NCI-H524 (cell line): ENCODE results near the gene PRKG2.

Source experiments
- DNase-seq, 2 experiments: peaks; one replicate each; lab custom pipeline; 2025; lab: John Stamatoyannopoulos, UW

The PRKG2 gene

DNA sequence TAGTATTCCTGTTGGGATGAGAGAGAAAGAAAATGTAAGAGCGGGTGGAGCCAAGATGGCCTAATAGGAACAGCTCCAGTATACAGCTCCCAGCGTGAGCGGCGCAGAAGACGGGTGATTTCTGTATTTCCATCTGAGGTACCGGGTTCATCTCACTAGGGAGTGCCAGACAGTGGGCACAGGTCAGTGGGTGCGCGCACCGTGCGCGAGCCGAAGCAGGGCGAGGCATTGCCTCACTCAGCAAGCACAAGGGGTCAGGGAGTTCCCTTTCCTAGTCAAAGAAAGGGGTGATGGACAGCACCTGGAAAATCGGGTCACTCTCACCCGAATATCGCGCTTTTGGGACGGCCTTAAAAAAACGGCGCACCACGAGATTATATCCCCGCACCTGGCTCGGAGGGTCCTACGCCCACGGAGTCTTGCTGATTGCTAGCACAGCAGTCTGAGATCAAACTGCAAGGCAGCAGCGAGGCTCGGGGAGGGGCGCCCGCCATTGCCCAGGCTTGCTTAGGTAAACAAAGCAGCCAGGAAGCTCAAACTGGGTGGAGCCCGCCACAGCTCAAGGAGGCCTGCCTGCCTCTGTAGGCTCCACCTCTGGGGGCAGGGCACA is 61.2 kb downstream of the PRKG2 start:
- peak; percentile 1 to 24 for DNase-seq

DNA sequence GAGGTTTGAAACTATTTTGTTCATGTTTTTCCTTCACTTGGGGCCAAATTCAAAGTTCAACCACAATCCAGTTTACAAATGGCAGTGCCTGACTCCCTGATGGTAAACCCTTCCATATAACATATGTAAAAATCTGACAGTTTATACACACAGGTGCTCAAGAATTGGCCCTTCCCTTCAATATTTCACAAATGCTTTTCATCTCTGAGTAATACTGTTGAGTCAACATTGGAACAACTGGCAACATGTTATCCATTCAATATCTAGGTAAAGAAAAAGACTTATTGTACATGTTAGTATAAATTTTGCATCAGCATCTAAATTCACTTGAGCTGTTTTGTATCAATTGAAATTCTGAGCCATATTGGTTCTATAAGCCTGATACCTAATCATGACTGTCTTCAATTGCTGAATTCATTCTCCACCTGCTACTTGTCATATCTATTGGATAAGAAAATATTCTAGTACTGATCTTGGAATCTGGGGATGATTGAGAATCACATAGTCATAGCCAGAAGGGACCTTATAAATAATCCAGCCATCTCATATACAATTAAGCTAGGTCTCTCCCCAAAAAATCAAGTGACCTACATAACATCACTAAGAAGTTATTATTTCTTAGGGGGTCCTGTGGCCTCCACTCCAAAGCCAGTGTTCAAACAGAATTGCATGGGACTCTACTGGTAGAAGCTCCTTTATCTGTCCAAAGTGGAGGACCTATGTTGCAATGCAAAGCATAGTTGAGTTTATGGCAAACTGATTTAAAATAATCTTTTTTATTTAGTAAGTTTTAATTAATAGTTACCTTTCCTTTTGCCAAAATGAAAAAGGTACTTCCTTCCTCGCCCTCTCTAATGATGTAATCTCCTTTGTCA is 61.9 kb downstream of the PRKG2 start:
- DNase-seq = no peak

DNA sequence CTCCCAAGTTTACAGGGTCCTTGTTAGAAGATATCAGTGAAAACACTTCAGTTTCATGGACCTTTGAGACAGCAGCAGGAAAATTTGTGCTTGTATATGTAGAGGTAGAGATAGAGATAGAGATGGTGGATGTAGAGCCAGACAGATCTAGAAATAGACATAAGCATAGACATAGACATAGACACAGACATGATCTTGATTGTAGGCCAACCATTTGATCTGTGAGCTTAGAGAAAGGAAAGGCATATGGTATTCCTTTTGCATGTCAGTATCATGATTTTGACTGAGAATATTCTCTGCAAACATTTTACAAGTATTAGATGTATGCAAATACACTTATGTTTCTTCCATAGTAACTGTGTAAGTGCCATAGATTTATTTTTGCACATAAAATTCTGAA is 65.0 kb downstream of the PRKG2 start:
- no peak for DNase-seq

DNA sequence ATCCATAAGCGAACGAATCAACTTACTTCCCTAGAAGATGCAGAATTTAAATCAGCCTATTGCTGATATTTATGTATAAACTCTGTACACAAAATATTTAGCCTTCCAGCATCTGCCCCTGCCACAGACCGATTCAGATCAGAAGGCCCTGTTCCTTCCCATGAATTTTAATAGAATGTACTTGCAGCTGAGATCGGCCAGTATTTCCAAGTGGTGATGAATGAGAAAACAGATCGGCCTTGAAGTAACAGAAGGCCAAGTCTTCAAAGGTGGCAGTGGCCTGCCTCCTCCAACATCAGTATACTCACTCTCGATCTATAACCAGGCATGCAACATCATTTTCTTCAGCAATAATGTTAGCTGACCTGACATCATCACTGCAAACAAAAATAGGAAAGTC is 66.4 kb downstream of the PRKG2 start:
- no peak for DNase-seq

DNA sequence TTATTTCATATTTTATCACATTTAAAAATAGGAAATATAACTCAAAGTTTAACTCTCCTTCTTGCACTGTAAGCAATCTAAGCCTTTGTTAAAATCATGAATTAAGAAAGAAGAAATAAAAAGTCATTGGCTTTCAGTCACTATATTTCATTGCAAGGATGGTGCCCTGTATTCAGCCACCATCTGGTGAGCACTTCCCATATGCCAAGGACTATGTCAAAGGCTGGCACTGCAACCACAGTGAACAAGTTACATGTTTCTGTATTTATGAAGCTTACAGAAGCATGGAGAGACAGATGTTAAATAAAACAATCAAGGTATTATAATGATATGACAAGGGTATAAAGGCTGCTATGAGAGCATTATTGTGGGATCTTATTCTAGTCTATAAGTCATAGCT is 68.6 kb downstream of the PRKG2 start:
- peak in 1 of 2 experiments; percentile 59 for DNase-seq

DNA sequence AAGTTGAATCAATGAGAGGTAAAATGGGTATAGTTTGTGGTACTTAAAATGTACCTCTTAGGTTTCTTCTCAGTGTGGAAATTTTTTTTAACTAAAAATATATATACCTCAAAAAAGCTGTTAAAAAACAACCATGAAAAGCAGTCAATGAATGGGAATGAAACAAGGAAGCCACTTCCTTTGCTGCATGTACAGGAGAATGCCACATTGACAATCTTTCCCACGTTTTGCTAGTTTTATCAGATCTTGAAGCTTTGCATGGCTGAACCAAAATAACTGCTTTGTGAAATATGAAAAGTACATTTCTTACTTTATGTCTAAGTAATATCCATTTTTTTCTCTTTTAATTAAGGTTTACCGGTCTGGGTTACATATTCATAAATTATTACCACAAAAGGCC is 71.8 kb downstream of the PRKG2 start:
- DNase-seq = no peak

DNA sequence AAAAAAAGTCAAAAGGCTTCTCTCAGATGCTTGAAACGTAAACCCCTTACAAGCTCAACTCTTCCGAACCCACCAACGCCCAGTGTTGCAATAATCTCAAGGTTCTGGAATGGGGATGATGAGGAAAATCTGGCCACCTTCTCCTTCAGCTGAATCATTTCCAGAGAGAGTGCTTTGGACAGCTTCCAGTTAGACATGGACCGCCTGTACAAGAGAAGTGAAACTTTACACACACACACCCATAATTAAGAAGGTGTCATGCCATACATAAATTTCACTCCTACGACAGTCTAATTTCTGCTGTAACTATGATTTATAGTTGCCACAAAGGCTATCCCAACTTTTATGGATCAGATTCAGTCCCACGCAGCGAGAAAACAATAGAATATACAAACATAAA is 72.3 kb downstream of the PRKG2 start:
- no peak for DNase-seq

DNA sequence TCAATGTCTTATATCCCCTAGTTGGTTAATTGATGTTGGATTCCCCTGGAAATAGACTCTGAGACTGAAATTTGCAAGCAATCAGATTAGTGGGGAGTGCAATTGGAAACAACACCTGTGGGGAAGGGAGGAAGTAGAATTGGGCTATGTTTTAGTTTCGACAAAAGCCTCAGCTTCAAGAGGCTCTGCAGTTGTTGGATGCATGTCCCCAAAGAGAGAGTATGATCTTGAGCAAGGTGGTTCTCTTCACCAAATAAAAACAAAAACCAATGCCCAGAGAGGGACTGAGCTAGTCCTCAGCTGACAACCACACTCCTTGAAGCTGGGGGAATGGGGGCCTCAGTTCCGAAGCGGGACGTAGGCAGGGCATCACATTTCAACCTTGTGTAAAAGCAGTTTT is 77.1 kb downstream of the PRKG2 start:
- no peak for DNase-seq

DNA sequence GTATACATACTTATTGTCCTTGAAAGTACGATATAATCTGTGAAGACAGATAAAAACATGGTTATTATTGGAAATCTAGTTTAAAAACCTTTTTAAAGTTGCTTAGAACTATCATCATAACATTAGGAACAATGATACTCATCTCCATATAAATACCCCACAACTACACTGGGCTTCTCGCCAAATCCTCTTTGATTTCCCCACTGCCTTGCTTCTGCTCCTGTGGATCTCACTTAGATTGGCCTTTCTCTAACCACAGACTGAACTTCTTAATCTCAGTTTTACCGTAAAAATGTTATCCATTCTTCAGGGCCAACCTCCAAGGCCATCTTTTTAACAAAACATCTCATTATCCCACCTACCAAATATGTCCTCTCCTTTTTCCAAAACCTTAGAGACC is 77.6 kb downstream of the PRKG2 start:
- DNase-seq = no peak

DNA sequence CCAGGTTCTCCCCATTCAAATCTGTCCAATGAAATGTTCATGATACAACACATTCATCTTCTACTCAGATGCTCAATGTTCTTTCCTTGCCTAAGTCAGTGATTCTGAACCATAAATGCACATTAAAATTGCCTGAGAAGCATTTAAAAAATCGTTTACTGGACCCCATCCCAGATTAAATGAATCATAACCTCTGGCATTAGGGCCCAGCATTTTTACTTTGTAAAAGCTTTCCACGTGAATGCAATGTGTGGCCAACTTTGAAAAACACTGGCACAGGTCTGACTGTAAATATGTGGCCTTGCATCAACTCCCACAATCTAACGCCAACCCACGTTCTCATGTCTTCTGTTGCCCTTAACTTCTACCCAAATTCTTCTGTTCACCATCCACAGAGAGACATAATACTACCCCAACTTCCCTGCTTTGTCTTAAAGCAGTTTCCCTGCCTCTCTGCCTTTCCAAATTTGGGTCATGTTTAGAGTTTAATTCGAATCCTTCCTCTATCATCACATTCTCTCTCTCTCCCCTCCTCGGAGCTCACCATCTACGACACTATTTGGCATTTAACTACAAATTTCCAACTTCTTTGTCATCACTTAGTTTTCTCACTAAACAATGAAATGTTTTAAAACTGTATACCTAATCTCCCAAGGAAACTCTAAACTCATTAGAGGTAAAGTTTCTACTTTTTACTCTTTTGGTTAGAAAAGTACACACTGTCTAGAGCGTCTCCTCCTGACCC is 78.7 kb downstream of the PRKG2 start:
- DNase-seq = no peak

DNA sequence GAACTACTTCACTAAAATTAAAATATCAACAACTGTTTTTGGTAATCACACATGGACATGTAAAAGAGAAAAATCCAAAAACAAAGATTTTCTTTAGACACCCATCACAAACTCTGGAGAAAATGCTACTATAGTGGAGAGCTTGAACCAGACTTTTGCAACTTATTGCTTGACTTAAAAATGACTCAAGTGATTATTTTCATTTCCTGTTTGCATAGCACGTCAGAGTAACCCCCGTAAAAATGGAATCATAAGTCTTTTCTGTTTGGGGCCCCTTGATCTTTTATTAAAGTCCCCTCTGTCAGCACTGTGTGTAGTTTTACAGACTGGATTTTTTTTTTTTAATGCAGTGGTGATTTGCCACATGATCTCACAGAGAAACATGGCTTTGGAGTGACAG is 79.5 kb downstream of the PRKG2 start:
- no peak for DNase-seq

DNA sequence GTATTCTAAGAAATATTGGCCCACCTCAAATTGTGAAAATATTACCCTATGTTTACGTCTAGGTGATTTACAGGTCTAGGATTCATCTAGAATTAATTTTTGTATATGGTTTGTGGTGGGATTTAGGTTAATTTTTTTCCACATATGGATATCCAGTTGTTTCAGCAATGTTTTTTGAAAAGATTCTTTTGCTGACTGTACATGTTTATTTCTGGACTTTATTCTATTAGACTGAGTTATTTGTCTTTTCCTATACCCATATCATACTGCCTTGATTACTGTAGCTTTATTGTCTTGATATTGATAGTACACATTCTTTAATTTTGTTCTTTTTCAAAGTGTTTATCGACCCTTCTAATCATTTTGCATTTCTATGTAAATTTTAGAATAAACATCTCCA is 83.5 kb downstream of the PRKG2 start:
- no peak for DNase-seq

DNA sequence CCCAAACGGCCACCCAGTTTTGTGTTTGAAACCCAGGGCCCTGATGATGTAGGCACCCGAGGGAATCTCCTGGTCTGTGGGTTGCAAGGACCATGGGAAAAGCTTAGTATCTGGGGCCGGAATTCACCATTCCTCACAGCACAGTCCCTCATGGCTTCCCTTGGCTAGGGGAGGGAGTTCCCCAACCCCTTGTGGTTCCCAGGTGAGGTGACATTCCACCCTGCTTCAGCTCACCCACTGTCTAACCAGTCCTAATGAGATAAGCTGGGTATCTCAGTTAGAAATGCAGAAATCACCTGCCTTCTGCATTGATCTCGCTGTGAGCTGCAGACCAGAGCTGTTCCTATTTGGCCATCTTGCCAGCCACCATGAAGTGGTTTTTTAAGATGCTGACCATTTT is 84.0 kb downstream of the PRKG2 start:
- no peak for DNase-seq

DNA sequence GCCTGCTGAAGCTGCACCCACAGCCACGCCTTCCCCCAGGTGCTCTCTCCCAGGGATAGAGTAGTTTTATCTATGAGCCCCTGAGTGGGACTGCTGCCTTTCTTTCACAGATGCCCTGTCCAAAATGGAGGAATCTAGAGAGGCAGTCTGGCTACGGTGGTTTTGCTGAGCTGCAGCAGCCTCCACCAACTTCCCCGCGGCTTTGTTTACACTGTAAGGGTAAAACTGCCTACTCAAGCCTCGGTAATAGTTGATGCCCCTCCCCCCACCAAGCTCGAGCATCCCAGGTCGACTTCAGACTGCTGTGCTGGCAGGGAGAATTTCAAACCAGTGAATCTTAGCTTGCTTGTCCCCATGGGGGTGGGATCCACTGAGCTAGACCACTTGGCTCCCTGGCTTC is 84.5 kb downstream of the PRKG2 start:
- DNase-seq = no peak

DNA sequence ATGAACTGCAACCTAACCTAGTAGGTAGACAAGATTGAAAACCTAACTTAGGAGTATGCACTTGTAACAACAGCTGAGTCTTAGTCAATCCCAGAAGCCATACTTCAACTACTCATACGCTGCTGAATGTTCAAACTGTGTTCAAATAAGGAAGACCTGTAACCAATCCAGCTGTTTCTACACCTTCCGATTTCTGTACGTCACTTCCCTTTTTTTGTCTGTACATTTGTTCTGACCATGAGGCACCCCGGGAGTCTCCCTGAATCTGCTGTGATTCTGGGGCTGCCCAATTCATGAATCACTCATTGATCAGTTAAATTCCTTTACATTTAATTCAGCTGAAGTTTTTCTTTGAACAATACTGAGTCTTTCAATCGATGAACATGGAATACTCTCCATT is 95.0 kb downstream of the PRKG2 start:
- no peak for DNase-seq

DNA sequence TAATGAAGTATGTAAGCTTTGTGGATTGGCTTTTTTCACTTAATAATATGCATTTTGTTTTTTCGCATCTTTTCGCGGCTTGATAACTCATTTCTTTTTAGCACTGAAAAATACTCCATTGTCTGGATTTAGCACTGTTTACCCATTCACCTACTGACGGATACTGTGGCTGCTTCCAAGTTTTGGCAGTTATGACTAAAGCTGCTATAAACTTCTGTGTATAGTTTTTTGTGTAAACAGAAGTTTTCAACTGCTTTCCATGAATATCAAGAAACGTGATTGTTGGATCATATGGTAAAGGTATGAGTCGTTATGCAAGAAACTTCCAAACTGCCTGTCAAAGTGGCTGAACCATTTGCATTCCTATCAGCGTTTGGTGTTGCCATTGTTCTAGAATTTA is 96.9 kb downstream of the PRKG2 start:
- DNase-seq = no peak

DNA sequence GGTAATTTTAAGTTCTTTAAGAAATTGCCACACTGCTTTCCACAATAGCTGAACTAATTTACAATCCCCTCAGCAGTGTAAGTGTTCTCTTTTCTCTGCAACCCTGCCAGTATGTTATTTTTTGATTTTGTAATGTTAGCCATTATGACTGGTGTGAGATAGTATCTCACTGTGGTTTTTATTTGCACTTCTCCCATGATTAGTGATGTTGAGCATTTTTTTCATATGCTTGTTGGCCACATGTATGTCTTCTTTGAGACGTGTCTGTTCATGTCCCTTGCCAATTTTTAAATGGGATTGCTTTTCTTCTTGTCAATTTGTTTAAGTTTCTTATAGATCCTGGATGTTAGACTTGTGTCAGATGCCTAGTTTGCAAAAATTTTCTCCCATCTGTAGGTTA is 98.5 kb downstream of the PRKG2 start:
- DNase-seq = no peak

DNA sequence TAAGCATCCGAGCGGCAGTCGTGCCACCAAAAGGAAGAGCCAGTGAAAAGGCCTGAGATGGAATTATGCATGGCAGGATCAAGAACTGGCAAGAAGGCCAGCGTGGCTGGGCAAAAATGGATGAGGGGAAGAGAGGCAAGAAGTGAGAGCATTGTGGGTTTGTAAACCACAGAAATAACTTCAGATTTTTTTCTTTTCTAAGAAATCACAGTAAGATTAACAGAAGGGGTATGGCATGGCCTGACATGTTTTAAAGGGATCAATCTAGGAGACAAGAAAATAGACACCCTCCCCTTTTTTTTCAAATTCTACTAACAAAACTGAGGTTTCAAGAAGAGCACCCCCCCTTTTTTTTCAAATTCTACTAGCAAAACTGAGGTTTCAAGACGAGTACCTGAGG is 102.0 kb downstream of the PRKG2 start:
- DNase-seq = no peak

DNA sequence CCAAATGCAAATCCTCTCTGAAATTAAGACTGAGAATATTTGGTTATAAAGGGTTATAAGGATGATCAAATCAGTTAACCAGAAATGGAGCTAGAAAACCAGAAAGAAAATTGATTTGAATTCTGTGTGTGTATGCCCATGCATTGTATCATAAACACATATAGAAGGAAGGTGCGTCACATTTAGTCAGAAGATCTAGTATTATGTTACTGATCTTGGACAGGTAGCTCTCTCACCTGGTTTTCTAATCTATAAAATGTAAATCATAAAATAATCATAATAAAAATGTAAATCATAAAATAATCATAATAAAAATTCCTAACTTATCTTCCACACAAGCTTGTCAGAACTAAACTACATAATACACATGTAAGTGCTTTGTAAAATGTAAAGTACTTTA is 105.7 kb downstream of the PRKG2 start:
- no peak for DNase-seq

DNA sequence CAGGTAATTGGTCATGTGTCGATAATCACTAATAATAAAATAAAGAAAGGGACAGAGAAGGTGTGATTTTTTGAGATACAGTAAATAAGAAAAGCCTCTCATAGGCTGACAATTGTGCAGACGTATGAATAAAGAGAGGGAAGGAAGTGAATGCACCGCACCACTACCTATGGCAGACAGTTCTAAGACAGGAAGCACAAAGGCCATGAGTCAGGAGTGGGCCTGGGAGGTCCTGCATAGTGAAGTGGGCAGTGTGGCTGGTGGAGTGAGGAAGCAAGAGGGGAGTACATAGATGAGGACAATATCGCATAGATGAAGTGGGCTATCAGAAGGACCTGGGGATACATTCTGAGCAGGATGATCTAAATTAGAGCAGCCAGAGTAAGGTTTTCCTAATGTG is 108.9 kb downstream of the PRKG2 start:
- no peak for DNase-seq

DNA sequence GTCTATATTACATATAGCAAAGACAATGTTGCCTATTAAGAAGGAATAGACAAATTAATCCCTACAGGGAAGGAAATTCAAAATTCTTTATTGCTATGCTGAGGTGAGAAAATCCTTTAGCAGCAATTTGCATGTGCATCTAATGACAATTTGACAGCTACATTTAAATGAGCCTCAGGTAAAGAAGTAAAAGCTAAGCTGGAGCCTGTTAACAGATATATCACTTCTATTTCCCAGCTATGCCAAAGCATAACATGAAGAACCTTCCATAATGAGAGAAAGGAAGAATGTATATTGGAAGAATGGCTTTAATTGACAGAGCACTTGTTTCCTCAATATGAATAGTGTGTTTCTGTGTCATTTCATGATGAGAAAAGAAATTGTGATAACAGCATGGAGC is 112.9 kb downstream of the PRKG2 start:
- DNase-seq = no peak

DNA sequence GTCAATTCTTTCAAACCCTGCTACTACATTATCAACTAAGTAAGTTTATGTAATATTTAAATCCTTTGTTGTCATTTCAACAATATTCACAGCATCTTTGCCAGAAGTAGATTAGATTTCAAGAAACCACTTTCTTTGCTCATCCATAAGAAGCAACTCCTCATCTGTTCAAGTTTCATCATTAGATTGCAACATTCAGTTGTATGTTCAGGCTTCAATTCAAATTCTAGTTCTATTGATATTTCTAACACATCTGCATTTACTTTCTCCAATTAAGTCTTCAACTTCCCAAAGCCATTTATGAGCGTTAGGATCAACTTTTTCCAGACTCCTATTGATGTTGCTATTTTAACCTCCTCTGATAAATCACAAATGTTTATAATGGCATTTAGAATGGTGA is 118.5 kb downstream of the PRKG2 start:
- DNase-seq = no peak

DNA sequence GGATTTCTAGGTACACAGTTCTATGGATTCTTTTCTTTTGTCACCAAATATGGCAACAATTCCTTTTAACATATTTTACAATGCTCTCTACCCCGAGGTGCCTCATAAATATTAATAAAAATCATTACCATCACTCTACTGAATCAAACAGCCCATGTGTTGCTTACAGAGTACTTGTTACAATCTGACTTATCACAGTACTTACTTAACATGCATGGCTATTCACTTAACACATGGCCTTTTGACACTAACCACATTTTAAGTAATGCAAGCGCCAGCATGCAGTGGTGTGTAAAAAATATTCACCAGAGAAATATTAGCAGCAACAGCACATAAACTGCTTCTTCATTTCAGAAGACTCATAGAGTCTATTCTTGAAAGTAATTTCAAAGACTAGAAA is 119.6 kb downstream of the PRKG2 start:
- DNase-seq = no peak
